RPMI7951 (cell line): Measurements from ENCODE around the gene PDK1. TPM values are rescaled to one million over a fixed set of nuclear protein-coding genes. Genes with fewer than 3 reads are reported as not detected.
A peak's percentile ranks its signal among the peaks of the same experiment; 100 is the strongest.

Source experiments
- DNase-seq: peaks from one replicate; pipeline ENCODE4 v3.0.0-alpha.2; 2012; ENCODE audit warnings: low read depth
- total RNA-seq: library from RNA; depleted of rRNA; stranded (reverse); fragments of >200 nt; shearing (Covaris generic); gene quantifications from 2 replicates; pipeline ENCODE4 v1.2.3, GENCODE V29; 2014; rRNA removed

Gene PDK1
- total RNA-seq, 1 experiment from 2014 or later, result 66.9 TPM

DNA sequence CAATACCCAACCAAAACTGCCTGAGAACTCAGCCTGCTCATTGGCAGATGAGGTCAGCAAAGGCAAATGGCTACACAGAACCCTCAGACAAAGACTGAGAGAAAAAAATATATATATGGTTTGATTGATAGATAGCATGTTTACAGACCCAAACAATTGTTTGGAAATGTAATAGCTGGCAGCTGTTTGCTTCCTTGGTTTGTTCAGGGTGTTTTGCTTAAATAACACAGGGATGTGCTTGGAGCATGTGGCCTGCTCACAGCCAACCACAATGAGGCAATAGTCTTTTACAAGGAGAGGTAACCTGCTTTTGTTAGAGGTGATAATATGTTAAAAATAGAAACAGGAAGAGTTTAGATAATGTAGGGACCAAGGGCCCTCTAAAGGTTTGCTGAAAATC is 84.5 kb downstream of the PDK1 start:
- peak; percentile 13 for DNase-seq

DNA sequence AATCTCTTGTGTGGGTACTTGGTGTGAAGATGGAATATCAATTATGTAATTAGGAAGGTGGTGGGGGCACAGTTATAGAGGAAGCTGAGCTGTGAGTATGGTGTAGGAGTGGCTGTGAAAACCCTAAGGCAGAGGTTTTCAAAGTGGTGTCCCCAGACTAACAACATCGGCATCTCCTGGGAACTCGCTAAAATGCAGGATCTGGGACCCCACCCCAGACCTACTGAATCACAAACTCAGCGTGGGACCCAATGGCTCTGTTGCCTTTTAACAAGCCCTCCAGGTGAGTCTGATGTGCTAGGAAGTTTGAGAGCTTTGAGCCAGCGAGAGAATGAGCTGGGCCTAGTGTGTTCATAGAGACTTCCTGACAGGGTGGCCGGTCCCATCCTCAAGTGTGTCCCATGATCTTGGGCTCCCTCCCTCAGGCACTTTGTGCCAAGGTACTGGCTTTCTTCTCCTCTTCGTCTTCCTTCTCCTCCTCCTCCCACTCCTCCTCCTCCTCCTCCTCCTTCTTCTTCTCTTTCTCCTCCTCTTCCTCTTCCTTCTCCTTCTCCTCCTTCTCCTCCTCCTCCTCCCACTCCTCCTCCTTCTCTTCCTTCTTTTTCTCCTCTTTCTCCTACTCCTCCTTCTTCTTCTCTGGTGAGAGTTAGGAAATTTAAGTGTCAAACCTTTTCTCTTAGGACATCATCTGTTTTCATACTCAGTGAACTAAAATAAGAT is 86.6 kb downstream of the PDK1 start:
- no peak for DNase-seq

DNA sequence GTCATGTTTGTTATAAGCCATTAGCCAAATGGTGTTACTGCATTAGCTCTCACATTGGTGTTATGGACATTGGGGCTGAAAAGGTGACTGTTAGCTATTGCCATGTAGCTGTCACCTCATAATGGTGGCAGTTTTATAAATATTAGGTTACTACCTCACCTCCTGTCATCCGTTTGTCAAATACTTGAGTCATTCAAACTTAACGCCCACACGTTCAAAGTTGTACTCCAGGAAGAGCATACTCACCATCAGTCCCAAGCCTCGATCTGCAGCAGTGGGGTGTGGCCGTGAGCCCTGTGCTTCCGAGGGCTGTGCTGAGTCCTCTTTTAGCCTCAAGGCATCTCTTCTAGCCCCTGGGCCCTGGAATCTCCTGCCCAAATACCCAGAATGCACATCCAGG is 87.3 kb downstream of the PDK1 start:
- DNase-seq, result peak; percentile 43

GRCh38 chr2:172647439-172647838 is 91.5 kb downstream of the PDK1 start:
- no peak for DNase-seq

GRCh38 chr2:172655091-172655837 is 99.4 kb downstream of the PDK1 start:
- peak; percentile 71 for DNase-seq

DNA sequence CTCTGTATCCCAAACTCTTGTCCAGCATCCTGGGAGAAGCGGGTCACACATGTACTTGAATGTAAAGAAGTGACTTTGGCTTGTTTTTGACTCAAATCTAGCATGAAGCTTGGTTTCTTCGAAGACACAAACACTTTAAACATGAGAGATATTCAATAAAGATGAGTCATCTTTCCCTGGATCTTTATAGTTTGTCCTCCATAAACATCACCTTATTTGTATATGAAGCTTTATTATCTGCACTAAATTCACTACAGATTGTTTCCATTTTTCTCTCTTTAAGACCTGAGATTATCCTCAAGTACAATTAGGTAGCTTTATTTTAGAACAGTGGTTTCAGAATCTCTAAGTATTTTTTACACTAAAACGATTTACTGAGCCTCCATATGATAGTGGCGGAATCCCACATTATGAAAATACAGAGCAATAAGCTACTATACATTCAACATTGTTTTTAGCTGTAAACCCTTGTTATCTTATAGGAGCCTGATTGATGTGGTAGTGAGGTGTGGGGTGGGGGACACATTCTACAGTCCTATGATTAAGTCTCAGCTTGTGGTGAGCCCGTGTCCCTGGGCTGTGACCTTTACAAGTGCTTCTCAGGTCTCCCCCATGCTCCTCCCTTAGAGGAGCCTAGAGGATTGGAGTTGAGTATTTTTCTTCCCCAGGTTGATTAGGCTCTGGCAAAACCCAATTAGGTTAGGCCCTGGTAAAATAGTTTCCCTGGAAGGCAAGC is 100.1 kb downstream of the PDK1 start:
- DNase-seq, result no peak

Other genes with a start within 250 kb of the PDK1 start
- 61.8 and 62.0 TPM in 2 replicates for gene ITGA6, start 128.5 kb upstream of the PDK1 start, total RNA-seq
- gene RAPGEF4, start 179.8 kb downstream of the PDK1 start, total RNA-seq, result 2.1 and 2.4 TPM in 2 replicates